GM19467 (cell line): ENCODE data around the gene SUPT6H.

ENCODE experiments used
- ATAC-seq: cut with Tn5 transposase; IDR thresholded peaks from one replicate; pipeline ENCODE4 v1.9.1; 2021; ENCODE audit warnings: mild to moderate bottlenecking, moderate library complexity; ENCODE audit not compliant: unreplicated experiment

Gene SUPT6H

DNA sequence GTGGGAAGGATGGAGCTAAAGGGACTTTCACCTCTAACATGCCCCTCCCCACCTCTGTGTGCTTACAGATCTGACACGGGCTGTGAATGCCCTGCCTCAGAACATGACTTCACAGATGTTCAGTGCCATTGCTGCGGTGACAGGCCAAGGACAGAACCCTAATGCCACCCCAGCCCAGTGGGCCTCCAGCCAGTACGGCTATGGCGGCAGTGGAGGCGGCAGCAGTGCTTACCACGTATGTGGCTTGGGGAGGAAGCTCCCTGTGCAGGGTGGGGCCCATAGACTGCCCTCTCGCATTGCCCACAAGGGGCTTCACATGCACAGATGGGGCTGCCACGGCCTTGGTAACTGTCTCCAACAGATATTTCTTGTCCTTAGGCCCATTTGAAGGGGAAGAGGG lies 38.3 kb downstream of the SUPT6H start:
- ATAC-seq: no peak

DNA sequence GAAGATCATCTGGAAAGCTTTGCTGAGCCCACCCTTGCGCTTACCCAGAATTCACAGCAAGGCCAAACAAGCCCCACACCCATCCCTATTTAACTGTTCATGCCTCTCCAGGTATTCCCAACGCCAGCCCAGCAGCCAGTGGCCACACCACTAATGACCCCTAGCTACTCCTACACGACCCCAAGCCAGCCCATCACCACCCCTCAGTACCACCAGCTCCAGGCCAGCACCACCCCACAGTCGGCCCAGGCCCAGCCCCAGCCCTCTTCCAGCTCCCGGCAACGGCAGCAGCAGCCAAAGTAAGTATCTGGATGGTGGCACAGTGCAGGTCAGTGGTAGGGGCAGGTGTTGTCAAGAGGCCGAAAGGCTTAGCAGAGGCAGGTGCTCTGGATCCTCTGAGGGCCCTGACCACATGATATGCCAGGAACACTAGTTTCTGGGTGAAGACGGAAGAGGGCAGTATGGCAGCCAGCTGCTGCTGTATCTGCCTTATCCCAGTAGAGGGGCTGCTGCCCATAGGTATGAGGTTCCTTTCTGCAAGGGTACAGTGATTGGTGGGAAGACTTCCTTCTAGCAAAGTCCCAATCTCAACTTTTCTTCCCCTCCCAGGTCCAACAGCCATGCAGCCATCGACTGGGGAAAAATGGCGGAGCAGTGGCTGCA lies 39.0 kb downstream of the SUPT6H start:
- ATAC-seq: no peak

DNA sequence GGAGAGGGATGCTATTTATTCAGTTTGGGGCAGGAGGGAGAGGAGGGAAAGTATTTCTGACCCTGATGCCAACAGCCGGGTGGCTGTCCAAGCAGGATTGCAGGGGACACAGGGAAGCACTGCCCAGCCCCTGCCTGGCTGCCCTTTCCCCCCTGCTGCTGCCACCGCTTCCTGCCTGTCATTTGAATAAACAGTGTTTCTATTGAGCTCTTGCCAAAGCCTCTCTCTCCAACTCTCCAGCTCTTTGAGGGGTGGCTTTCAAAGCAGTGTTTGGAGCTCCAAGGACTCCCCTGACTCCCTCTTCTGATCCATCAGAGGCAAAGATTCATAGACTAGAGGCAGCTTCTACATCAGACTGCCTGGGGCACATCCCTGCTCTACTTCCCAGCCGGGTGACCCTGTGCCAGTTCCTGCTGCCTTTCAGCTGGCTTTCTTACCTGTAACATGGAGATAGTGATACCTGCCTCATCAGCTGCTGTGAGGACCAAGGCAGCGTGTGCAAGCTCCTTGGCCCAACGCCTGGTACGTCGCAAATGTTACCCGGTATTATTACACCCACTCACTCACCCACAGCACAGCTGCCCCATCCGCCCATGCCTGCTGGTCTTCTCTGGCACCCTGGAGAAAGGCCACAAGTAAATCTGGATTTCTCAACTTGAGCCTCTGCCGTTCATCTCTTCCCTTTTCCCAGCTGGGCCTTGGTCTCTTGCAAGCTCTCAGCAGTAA lies 40.2 kb downstream of the SUPT6H start:
- no peak for ATAC-seq

GRCh38 chr17:28702752-28703150 lies 40.7 kb downstream of the SUPT6H start:
- ATAC-seq: no peak

GRCh38 chr17:28703552-28704218 lies 41.7 kb downstream of the SUPT6H start:
- ATAC-seq: no peak

GRCh38 chr17:28704219-28704858 lies 42.3 kb downstream of the SUPT6H start:
- ATAC-seq: no peak

DNA sequence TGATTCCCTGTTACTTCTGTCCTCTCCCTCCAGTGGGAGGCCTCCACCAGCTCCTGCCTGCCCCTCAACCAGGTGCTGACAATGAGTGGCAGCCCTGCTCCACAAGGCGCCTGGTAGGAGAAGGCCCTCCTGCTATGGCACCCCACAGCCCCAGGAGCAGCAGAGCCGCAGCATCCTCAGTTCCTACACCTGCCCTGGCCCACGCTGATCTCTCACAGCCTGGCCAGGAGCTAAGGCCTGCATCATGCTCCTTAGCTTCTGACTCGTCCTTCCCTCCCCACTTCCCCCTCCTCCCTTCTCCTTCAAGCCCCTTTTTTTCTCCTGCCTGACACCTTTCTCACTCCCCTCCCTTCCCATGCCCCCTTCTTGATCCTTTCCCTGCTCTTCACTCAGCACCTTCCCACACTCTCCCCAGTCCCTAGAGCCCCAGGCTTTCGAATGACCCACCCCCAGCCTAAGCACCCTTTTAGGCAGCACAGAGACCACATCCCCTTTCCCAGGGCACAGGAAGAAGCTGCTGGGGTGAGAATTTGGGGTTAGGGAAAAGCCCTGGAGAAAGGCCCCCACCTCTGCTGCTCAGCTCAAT lies 43.2 kb downstream of the SUPT6H start:
- ATAC-seq: no peak

- ATAC-seq: no peak
These were observed 43.8 kb downstream of the SUPT6H start for GRCh38 chr17:28705728-28706334.

GRCh38 chr17:28706471-28707338 lies 44.7 kb downstream of the SUPT6H start:
- no peak for ATAC-seq

- ATAC-seq: no peak
These were observed 45.3 kb downstream of the SUPT6H start for GRCh38 chr17:28707339-28707720.

- peak; percentile 68 for ATAC-seq
These were observed 49.1 kb downstream of the SUPT6H start for GRCh38 chr17:28710861-28711722.

GRCh38 chr17:28711723-28712031 lies 49.7 kb downstream of the SUPT6H start, which contains the start of gene PROCA1:
Gene PROCA1, minus strand, starts transcription at chr17:28711888. Its CDS starts 228 bp downstream, at chr17:28711660.
- peak; percentile 8 for ATAC-seq

DNA sequence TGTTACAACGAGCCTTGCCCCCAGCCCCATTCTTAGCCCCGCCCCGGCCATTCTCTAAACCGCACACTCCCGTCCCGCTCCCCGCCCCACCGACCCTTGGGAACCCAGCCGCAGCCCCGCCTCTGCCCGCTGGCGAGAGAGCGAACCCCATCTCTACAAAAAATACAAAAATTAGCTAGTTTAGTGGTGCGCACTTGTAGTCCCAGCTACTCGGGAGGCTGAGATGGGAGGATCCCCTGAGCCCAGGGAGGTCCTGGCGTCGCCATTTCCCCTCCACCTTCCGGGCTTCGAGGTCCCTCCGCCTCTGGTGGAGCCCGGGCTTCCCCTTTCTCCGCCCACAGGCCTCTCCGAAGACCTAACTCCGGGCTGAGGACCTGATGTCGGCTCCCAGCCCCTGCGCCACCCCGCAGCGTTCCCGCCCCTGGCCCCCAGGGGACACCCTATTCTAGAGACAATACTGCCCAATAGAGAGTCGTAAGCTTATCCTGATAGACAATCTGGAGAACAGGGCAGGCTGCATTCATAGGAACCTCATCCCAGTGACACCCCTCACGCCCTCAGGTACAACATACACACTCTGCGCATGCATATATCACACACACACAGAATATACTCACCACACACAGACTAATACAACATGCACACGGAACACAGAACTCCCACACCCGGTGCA lies 50.2 kb downstream of the SUPT6H start:
- peak; percentile 36 for ATAC-seq

GRCh38 chr17:28712705-28713415 lies 50.9 kb downstream of the SUPT6H start:
- no peak for ATAC-seq

DNA sequence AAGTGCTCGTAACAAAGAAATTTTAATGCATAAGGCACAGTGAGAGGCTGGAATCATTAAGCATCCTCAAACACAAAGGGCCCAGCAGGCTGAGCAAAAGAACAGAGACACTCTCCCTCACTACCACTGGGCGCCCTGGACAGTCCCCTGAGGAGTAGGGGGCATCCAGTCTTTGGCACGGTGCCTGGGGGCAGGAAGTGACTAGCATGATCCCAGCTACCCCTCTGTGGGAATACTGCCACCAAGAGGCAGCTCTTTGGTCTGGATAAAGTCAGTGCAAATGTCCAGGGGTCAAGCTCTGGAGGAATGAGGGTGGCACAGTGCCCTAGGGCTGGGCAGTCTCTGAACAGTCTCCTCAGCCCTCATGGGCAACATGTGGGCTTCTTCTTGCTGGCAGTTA lies 52.3 kb downstream of the SUPT6H start:
- no peak for ATAC-seq

DNA sequence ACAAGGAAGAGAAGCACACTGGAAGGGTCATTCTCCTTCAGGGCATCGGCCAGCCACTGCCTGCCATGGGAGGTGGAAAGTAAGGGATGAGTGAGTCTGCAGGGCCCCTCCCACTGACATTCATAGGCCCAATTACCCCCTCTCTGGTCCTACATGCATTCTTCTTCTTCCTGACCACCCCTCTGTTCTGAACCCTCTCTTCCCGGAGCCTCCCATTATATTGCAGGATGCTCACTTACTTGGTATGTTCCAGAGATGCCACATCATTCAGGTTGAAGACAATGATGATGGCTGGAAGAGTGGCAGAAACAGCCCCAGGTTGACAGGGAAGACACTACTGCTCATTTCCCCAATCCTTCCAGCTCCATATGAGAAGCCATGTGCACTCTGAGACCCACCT lies 53.2 kb downstream of the SUPT6H start:
- ATAC-seq: no peak

GRCh38 chr17:28716740-28717577 lies 55.0 kb downstream of the SUPT6H start:
- no peak for ATAC-seq
